Subcutaneous adipose tissue (tissue), 4 donors: ENCODE measurements around the gene SLIT3. TPM values are rescaled to one million over a fixed set of nuclear protein-coding genes. Genes with fewer than 3 reads are reported as not detected.

ENCODE experiments used
- total RNA-seq, 4 donors: library from RNA; depleted of rRNA; stranded (reverse); fragments of >200 nt; gene quantifications; one replicate each; pipeline ENCODE4 v1.1.0, GENCODE V29; 2016
- TF ChIP-seq, protein P1 (sequence below): fragments of 450-650 bp; IDR thresholded peaks from one replicate; pipeline ENCODE4 v1.5.1; 2016; ENCODE audit warnings: low read depth, mild to moderate bottlenecking, control low read depth, antibody characterized with exemption, moderate library complexity

SLIT3 gene
- total RNA-seq, 4 donors from 2014 or later = 48.1 to 163 (median 83.2) TPM

DNA sequence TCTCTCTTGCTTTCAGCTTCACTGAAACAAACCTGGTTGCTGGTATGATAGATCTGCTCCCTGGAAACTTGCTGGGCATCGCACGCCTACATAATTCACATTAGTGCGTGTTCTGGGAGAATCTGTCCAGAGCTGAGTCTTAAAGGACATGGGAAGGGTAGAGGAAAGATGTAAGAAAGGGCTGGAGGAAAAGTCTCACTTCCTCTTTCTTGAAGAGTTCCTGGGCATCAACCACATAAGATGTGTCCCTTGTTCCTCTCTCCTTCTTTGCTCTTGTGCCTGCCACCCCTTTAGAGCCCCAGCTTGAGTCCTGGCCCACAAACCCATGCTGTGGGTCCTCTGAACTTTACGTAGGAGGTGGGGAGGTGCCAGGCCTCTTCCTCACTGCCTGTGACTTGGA is 516.5 kb downstream of the SLIT3 start:
- TF ChIP-seq, protein P1, sequence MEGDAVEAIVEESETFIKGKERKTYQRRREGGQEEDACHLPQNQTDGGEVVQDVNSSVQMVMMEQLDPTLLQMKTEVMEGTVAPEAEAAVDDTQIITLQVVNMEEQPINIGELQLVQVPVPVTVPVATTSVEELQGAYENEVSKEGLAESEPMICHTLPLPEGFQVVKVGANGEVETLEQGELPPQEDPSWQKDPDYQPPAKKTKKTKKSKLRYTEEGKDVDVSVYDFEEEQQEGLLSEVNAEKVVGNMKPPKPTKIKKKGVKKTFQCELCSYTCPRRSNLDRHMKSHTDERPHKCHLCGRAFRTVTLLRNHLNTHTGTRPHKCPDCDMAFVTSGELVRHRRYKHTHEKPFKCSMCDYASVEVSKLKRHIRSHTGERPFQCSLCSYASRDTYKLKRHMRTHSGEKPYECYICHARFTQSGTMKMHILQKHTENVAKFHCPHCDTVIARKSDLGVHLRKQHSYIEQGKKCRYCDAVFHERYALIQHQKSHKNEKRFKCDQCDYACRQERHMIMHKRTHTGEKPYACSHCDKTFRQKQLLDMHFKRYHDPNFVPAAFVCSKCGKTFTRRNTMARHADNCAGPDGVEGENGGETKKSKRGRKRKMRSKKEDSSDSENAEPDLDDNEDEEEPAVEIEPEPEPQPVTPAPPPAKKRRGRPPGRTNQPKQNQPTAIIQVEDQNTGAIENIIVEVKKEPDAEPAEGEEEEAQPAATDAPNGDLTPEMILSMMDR = no peak

DNA sequence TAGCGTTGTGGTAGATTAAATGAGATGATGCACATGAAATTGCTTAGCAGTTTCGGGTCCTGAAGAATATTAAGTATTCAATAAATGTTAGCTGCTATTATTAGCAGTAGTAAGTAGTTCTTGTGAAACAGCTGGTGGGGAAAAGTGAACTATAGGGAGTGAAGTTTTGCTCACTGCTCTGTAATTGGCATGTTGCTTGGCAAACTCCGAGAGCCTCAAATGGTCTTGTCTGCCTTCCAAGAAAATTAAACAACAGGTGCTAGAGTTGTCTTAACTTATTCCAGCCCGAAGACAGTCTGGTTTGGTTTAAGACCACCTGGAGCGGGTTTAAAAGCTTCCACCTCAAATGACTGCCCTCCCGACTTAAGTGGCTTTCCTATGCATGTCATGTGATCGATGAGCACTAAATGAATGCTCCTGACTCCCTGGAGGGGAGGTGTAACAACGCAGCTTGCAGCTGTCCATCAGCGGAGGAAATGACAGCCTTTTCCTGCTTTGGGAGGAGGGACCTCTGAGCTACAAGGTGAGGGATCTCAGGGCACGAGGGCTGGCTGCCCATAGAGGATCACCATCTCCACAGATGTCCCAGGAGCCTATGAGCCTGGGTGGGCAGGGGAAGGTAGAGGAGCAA is 518.9 kb downstream of the SLIT3 start:
- TF ChIP-seq, protein P1 = no peak

DNA sequence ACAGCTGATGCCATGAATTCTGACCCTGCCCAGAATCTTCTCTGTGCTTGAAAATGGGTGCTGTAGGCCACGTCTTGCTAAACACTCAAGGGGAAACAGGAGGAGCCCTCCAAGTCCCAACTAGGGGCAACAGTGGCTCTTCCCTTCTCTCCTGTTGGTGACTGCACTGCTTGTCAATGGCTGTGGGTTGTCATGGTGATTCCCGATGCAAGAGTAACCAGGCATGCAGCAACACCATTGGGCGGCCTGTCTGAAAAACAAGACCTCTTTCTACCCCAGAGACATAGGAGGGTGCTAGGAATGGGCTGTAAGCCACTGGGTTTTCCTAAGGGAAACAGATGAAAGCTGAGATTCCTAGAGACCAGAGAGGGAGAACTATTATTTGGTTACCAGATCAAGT is 520.1 kb downstream of the SLIT3 start:
- TF ChIP-seq, protein P1 = no peak

DNA sequence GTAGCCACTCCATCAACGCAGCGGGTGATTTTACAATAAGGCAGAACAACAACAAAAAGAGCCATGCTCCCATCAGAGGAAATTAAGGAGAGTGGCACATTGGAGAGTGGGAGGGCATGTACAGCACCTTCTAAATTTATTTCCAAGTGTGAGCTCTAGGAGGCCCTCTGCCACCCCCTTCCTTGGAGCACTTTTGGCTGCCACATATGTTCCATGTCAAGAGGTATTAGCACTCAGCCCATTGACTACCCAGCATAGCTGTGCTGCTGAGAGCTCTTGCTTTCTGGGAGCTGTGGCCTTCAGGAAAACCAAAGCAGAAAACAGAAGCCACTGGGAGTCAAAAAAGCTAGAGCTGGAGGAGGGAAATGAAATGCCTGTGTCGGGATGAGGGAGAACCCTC is 521.6 kb downstream of the SLIT3 start:
- TF ChIP-seq, protein P1 = no peak

DNA sequence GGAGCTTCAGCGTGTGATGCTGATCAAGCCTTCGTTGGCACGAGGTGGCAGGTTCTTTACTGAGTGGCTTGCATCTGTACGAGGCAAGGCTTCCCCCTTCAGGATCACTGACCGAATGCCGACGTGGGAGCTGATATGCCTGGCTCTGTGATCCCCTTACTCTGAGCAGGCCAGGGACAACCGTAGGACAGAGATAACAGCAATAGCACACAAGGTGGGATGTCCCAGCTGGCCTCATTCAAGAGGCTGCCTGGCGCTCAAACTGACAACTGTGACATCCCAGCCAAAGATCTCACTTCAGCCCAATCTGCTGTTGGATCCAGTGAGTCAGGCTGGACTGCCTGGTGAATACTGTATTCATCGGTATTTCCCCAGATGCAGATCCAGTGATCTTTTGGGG is 522.4 kb downstream of the SLIT3 start:
- TF ChIP-seq, protein P1 = no peak

DNA sequence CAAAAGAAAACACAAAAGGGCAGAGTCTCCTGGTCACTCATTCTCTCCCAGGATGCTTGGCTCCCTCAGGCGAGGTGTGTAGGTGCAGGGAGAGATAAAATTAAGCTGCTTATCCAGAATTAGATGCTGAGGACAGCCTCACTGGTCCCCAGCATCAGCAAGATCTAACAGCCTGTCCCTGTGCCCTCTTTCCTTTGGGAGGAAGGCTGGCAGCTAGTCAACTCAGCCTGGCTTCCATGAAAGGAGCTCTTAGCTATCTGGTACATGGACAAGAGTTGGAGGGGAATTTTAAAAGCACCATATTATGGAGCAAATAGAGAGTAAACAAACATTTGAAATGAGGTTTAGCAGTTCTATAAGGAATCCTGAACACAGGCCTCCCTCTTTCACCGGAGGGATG is 523.3 kb downstream of the SLIT3 start:
- TF ChIP-seq, protein P1 = no peak

DNA sequence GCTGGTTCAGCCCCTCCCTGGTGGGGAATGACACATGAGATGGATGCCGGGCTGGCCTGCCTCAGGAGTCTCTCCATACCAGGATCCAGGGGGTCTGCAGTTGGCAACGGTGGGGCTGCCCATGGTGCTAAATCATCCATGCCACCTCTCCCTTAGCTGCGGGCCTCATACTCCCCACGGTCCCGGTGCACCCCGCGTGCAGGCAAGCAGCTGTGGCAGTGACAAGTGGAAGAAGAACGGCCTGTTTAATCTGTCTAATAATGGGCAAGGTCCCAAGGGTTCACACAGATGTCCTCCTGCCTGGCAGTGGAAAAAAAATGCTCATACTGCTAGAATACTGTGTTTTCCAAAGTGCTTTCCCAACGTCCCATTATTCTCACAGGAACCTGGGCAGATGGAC is 524.9 kb downstream of the SLIT3 start:
- TF ChIP-seq, protein P1 = no peak
